G401.6 (cell line): ENCODE measurements around the gene NET1.

ENCODE experiments used
- FAIRE-seq: peaks from 2 replicates; lab custom pipeline; 2012; peaks lifted over from hg19 to GRCh38; lab: Jason Lieb, UNC

The NET1 gene

DNA sequence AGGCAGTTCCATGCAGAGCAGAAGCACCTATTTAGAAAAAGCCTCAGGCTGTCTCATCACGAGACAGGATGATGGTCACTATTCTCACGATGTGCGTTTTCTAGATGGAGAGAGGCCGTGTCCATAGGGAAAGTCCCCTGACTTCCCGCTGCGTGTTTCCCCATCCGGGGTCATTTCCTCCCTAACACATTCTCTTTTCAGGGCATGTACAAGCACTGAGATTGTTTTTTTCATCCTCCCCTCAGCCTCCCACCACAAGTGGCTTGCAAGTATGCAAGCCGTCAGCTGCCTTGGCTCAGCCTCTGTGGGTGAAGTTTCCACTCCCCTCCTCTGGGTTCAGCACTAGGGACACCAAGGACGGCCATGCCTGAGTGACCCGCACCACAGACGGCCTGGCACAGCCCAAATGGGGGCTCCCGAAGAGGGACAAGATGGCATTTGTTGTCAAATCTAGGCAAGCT, 89.7 kb downstream of the NET1 start:
- no peak for FAIRE-seq

DNA sequence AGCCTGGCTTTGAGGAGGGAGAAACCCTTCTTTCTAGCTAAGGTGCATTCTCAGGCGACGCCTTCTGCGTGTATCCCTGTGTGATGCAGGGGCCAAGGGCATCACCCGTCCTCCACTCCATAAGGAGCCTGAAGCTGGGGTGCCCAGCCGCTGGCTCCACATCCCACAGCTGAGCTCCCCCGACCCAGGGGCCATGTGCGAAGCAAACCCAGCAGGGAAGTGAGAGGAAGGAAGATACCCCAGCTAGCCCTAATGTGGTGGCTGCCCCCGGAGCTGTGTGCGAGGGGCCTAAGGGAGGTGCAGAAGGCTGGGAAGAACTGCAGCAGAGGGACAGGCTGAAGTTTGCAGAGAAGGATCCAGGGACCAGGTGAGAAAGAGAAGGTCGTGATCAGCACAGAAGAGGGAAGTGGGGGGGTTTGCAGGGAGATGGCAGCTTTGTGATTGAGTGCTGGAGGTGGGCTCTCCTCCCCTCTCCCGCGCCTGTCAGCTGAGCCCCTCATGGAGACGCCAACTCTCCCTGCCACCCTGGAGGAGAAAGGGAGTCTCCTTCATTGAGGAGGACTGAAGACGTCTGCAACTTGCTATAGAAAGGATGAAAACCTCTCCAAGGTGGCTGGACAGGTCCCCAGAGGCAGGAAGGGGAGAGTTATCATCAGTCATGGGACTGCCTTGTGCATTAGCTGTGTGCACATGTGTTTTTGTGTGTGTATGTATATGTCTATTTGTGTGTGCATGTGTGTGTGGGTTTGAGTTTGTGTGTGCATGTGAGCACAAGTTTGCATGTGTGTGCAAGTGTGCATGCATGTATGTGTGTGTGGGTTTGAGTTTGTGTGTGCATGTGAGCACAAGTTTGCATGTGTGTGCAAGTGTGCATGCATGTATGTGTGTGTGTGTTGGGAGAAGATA, 90.5 kb downstream of the NET1 start:
- no peak for FAIRE-seq

- FAIRE-seq: no peak
Observed at GRCh38 chr10:5503477-5503835, 91.1 kb downstream of the NET1 start.

GRCh38 chr10:5504146-5505072, 92.1 kb downstream of the NET1 start:
- no peak for FAIRE-seq

- FAIRE-seq: no peak
Observed at GRCh38 chr10:5506246-5506645, 93.9 kb downstream of the NET1 start.

DNA sequence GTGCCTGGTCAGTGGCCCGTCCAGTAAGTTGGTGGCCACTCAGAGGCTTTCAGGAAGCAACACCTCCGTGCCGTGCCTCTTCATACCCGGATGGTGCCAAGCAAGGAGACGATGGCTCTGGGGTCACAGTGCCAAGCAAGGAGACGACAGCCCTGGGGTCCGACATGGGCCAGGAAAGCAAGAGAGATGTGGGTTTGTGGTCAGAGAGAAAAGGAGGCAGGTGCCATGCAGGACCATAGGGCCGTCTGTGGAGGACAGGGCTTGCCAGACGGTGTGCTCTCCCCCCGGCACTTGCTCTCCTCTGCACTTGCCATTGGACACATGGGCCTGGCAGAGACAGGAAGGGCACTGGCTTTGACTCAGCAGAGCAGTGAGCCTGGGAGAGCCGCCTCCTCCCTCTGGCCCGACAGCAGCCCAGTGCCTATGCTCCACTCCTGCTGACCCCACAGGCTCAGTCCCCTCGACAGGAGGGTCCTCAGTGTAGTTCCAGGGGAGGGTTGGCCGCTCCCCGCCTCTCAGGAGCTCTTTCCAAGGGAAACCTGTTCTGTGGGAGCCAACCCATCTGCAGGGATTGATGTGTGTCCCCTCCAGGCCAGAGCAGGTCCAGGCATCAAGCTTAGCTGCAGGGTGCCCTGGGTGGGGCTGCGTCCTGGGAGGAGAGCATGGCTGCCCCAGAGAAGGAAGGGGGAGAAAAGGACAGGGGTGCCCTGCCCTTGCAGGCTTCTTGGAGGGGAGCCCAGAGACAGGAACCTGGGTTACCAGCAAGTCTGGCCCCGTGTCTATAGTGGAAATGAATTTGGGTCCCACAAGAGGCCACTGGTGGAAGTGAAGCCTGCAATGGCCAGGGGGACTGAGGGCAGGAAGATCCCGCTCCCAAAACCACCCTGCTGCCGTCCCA, 94.6 kb downstream of the NET1 start:
- no peak for FAIRE-seq

DNA sequence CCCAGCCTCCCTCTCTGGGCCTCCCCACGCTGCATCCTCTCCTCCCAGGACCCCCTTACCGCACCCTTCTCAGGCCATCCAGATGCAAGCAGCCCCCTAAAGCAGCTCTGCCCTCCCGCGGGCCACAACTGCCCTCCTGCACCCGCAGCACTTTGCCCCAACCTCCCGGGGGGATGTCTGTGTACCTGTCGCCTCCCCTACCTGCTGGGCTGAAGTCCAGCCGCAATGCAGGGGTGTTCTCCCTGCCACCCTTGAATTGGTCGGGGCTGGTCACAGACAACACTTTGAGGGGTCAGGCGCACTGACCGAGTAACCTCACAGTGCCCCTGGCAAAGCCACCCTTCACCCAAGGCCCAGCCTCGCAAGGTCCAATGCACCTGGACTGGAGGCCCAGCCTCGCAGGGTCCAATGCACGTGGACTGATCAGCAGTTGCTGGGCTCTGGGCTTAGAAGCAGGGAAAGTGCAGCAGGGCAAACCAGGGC, 95.3 kb downstream of the NET1 start:
- no peak for FAIRE-seq

DNA sequence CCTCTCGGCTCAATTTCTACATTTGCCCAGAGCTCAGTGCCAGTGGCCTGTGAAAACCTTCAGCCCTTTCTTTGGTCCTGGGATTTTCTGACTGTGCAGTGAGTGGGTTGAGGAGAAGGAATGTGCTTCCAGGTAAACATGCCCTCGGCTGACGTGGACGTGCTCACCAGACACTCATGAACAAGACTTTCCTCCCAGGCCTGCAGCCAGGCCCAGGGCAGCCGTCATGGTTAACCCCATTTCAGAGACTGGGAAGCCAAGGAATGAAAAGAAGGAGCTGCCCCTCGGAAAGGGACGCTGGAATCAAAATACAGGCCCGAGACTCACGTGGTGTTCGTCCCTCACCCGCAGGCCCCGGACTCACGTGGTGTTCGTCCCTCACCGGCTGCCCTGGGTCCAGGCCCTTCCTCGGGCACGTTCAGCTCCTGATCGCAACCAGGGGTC, 95.8 kb downstream of the NET1 start:
- FAIRE-seq: no peak
